ENCODE data around the gene PRKN.

Gene PRKN

GRCh38 chr6:162307865-162308264 is 419.7 kb downstream of the PRKN start:
- H3K4me1 ChIP-seq (ENCODE audit: insufficient read depth, poor library complexity, severe bottlenecking), result no peaks in the 10 kb centered on the region
- no peak for ATAC-seq (ENCODE audit: low read depth)
- no peaks in the 10 kb centered on the region for H3K27me3 ChIP-seq (ENCODE audit: insufficient read depth, poor library complexity, severe bottlenecking)
- no peak overlapping the region for H3K27ac ChIP-seq (ENCODE audit: poor library complexity, severe bottlenecking)
- no peaks in the 10 kb centered on the region for H3K9me3 ChIP-seq (ENCODE audit: severe bottlenecking)
- no peak for TF ChIP-seq CTCF (IDR thresholded peaks at IDR 0.05; ENCODE audit: poor library complexity, severe bottlenecking)
- H3K36me3 ChIP-seq (ENCODE audit: low read depth), result no peaks in the 10 kb centered on the region
- H3K4me3 ChIP-seq (ENCODE audit: severe bottlenecking), result no peak overlapping the region
- DNase-seq (ENCODE audit: low spot score), result no peak

- TF ChIP-seq CTCF (IDR thresholded peaks at IDR 0.05; ENCODE audit: poor library complexity, severe bottlenecking), result no peak
- no peak overlapping the region for H3K27ac ChIP-seq (ENCODE audit: poor library complexity, severe bottlenecking)
- H3K36me3 ChIP-seq (ENCODE audit: low read depth), result no peaks in the 10 kb centered on the region
- no peak overlapping the region for H3K4me3 ChIP-seq (ENCODE audit: severe bottlenecking)
- DNase-seq (ENCODE audit: low spot score) (no peak), ATAC-seq (ENCODE audit: low read depth) (no peak)
- H3K4me1 ChIP-seq (ENCODE audit: insufficient read depth, poor library complexity, severe bottlenecking), result no peaks in the 10 kb centered on the region
- no peaks in the 10 kb centered on the region for H3K9me3 ChIP-seq (ENCODE audit: severe bottlenecking)
- H3K27me3 ChIP-seq (ENCODE audit: insufficient read depth, poor library complexity, severe bottlenecking), result no peaks in the 10 kb centered on the region
These were observed 420.9 kb downstream of the PRKN start for GRCh38 chr6:162306616-162307015.

- ATAC-seq (ENCODE audit: low read depth) (no peak), DNase-seq (ENCODE audit: low spot score) (no peak)
- H3K4me3 ChIP-seq (ENCODE audit: severe bottlenecking), result no peak overlapping the region
- H3K27ac ChIP-seq (ENCODE audit: poor library complexity, severe bottlenecking), result no peak overlapping the region
- H3K36me3 ChIP-seq (ENCODE audit: low read depth), result no peaks in the 10 kb centered on the region
- no peaks in the 10 kb centered on the region for H3K4me1 ChIP-seq (ENCODE audit: insufficient read depth, poor library complexity, severe bottlenecking)
- no peaks in the 10 kb centered on the region for H3K9me3 ChIP-seq (ENCODE audit: severe bottlenecking)
- no peaks in the 10 kb centered on the region for H3K27me3 ChIP-seq (ENCODE audit: insufficient read depth, poor library complexity, severe bottlenecking)
- no peak for TF ChIP-seq CTCF (IDR thresholded peaks at IDR 0.05; ENCODE audit: poor library complexity, severe bottlenecking)
These were observed 426.4 kb downstream of the PRKN start for GRCh38 chr6:162301128-162301527.

- no peak for TF ChIP-seq CTCF (IDR thresholded peaks at IDR 0.05; ENCODE audit: poor library complexity, severe bottlenecking)
- H3K9me3 ChIP-seq (ENCODE audit: severe bottlenecking), result no peaks in the 10 kb centered on the region
- H3K4me3 ChIP-seq (ENCODE audit: severe bottlenecking), result no peak overlapping the region
- no peaks in the 10 kb centered on the region for H3K4me1 ChIP-seq (ENCODE audit: insufficient read depth, poor library complexity, severe bottlenecking)
- no peaks in the 10 kb centered on the region for H3K27me3 ChIP-seq (ENCODE audit: insufficient read depth, poor library complexity, severe bottlenecking)
- no peak for DNase-seq (ENCODE audit: low spot score)
- no peak for ATAC-seq (ENCODE audit: low read depth)
- H3K36me3 ChIP-seq (ENCODE audit: low read depth), result no peaks in the 10 kb centered on the region
- no peak overlapping the region for H3K27ac ChIP-seq (ENCODE audit: poor library complexity, severe bottlenecking)
These were observed 433.5 kb downstream of the PRKN start for GRCh38 chr6:162294029-162294428.

- H3K36me3 ChIP-seq (ENCODE audit: low read depth), result no peaks in the 10 kb centered on the region
- no peak for ATAC-seq (ENCODE audit: low read depth)
- H3K4me1 ChIP-seq (ENCODE audit: insufficient read depth, poor library complexity, severe bottlenecking), result no peaks in the 10 kb centered on the region
- no peaks in the 10 kb centered on the region for H3K9me3 ChIP-seq (ENCODE audit: severe bottlenecking)
- no peak for TF ChIP-seq CTCF (IDR thresholded peaks at IDR 0.05; ENCODE audit: poor library complexity, severe bottlenecking)
- no peak overlapping the region for H3K27ac ChIP-seq (ENCODE audit: poor library complexity, severe bottlenecking)
- no peak for DNase-seq (ENCODE audit: low spot score)
- H3K27me3 ChIP-seq (ENCODE audit: insufficient read depth, poor library complexity, severe bottlenecking), result no peaks in the 10 kb centered on the region
- H3K4me3 ChIP-seq (ENCODE audit: severe bottlenecking), result no peak overlapping the region
These were observed 434.7 kb downstream of the PRKN start for GRCh38 chr6:162292915-162293314.
